BJ (cell line): Measurements from ENCODE around the gene TKTL1. TPM values are rescaled to one million over a fixed set of nuclear protein-coding genes. Genes with fewer than 3 reads are reported as not detected.

Source experiments
- CTCF ChIA-PET: fragments of 350-600 bp; formaldehyde crosslinking; extraction: SDS; loops from one replicate; lab custom pipeline; 2021; ENCODE audit warnings: antibody characterized with exemption, inconsistent platforms; lab: Yijun Ruan, JAX
- POLR2A ChIA-PET: fragments of 300-600 bp; sonication (Branson Sonifier 250); formaldehyde crosslinking; extraction: SDS; loops from one replicate; lab custom pipeline; 2021; ENCODE audit warnings: antibody characterized with exemption; lab: Charles Lee
- DNase-seq: peaks from one replicate; pipeline ENCODE4 v3.0.0-alpha.2; 2011; ENCODE audit warnings: low read depth
- H3K27me3 ChIP-seq: 2 replicates; pipeline ENCODE4 v1.6.0; 2011; ENCODE audit warnings: low read length; ENCODE audit not compliant: control insufficient read depth, insufficient read depth
- H3K36me3 ChIP-seq: 2 replicates; pipeline ENCODE4 v1.5.1; 2011; ENCODE audit warnings: low read length; ENCODE audit not compliant: control insufficient read depth, insufficient read depth
- H3K4me3 ChIP-seq: 2 replicates; pipeline ENCODE4 v1.5.1; 2011; ENCODE audit warnings: low read depth, mild to moderate bottlenecking, control low read depth, low read length
- polyA plus RNA-seq: library from polyadenylated mRNA; depleted of rRNA; stranded (reverse); fragments of >200 nt; gene quantifications from 2 replicates; pipeline ENCODE4 v1.2.3, GENCODE V29; 2011
- TF ChIP-seq, protein P1 (sequence below): IDR thresholded peaks from 2 replicates; pipeline ENCODE4 v1.5.1; 2011; ENCODE audit warnings: low read depth, mild to moderate bottlenecking, control low read depth, inconsistent platforms, low read length, moderate library complexity; ENCODE audit not compliant: insufficient read depth

The TKTL1 gene
- polyA plus RNA-seq, 1 experiment = not detected

DNA sequence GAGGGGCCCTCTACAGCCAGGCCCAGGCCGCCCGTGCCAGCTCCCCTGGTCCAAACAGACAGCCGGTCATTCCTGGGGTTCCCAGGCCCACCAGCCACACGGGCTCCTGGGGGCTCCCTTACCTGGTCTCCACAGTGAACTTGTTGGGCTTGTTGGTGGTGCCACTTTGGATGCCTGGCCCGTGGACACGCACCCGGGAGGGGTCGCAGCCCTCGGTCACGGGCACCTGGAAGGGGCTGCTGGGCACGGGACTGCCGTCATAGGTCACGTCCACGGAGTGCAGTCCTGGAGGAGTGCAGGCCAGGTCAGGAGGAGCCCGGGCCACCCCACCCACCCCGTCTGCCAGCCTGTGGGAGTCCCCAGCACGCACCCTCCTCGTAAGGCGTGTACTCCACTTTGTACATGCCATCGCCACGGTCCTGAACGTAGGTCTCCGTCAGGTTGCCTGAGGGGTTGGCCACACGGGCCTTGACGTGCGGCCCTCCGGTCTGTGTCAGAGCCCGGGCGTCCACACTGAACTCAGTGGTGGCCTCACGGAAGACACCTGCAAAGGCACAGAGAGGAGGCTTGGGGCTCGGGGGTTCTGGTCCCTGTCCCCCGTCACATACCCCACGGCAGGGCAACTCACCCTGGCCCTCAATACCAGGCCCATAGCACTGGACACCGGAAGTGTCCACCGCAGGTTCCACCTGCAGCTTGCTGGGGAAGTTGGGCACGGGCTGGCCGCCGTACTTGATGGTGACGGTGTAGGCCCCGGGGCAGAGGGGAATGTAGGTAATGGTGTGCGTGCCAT lies 64.0 kb downstream of the TKTL1 start:
- POLR2A ChIA-PET = no interaction called here
- CTCF ChIA-PET = no interaction called here
- Histone ChIP-seq H3K27me3 (no peaks in the 10 kb centered on the region), H3K36me3 (peaks cover 74% of the 10 kb centered on the region), H3K4me3 (no peak overlapping the region)
- DNase-seq = no peak
- TF ChIP-seq, protein P1, sequence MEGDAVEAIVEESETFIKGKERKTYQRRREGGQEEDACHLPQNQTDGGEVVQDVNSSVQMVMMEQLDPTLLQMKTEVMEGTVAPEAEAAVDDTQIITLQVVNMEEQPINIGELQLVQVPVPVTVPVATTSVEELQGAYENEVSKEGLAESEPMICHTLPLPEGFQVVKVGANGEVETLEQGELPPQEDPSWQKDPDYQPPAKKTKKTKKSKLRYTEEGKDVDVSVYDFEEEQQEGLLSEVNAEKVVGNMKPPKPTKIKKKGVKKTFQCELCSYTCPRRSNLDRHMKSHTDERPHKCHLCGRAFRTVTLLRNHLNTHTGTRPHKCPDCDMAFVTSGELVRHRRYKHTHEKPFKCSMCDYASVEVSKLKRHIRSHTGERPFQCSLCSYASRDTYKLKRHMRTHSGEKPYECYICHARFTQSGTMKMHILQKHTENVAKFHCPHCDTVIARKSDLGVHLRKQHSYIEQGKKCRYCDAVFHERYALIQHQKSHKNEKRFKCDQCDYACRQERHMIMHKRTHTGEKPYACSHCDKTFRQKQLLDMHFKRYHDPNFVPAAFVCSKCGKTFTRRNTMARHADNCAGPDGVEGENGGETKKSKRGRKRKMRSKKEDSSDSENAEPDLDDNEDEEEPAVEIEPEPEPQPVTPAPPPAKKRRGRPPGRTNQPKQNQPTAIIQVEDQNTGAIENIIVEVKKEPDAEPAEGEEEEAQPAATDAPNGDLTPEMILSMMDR = no peak

DNA sequence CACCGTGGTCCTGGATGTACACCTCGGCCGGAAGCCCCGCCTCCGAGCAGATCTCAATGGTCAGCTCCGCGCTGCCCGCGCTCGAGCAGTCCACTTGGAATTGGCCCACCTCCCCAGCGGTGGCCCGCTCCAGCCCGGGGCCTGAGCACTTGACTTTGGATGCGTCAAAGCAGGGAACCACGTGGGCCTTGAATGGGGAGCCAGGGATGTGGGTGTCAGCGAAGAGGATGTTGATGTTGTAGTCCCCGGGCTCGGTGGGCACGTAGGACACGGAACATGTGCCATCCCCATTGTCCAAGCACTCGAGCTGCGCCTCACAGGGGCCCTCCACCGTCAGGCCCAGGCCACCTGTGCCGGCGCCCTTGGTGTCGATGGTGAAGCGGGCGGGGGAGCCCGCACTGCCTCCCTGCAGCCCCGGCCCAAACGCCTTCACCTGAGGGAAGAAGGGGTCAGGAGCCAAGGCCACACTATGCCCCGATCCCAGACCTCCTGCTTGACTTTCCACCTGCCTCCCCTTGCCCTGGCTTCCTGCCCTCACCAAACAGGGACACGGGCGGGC lies 64.6 kb downstream of the TKTL1 start:
- Histone ChIP-seq H3K27me3 (no peaks in the 10 kb centered on the region), H3K4me3 (no peak overlapping the region), H3K36me3 (peaks cover 76% of the 10 kb centered on the region)
- TF ChIP-seq, protein P1 = no peak
- DNase-seq = no peak
- ChIA-PET CTCF (no interaction called here), POLR2A (no interaction called here)

DNA sequence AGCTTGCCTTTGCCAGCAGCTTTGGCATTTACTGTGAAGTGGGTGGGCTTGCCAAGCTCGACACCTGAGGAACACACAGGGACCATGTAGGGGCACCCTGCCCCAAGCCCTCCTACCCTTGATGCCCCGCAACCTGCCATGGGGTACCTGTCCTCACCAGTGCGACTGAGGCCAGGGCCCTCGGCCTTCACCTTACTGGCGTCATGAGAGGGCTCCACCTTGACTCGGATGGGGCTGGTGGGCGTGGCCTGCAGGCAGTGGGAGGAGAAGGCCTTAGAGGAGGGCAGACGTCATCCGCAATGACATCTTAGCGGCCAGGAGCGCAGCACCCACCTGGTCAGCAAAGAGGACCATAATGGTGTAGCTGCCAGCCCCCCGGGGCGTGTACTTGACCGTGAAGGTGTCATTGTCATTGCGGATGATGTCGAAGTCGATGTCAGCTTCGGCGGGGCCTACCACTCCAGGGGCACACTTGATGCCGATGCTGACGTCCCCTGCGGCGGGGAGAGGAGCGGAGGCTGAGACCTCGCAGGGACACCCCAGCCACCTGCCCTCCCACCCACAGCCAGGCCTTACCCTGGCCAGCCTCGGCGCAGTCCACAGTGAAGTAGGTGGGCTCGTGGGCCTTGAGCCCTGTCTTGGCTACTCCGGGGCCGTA lies 66.6 kb downstream of the TKTL1 start:
- H3K36me3 ChIP-seq = peaks cover 84% of the 10 kb centered on the region
- DNase-seq = no peak
- no peaks in the 10 kb centered on the region for H3K27me3 ChIP-seq
- TF ChIP-seq, protein P1 = no peak
- ChIA-PET POLR2A (no interaction called here), CTCF (interaction anchor here (1.0 kb wide), 1 partner anchor 185 kb away, joined by 4 read pairs; the partner anchor contains the start of gene IKBKG)
- no peak overlapping the region for H3K4me3 ChIP-seq

- ChIA-PET POLR2A (no interaction called here), CTCF (no interaction called here)
- no peak overlapping the region for H3K4me3 ChIP-seq
- H3K36me3 ChIP-seq = peaks cover 74% of the 10 kb centered on the region
- H3K27me3 ChIP-seq = no peaks in the 10 kb centered on the region
- DNase-seq = no peak
- TF ChIP-seq, protein P1 = no peak
Observed at GRCh38 chrX:154363706-154364439, 68.3 kb downstream of the TKTL1 start.
